HepG2 (cell line): ENCODE measurements around the gene NMT2. TPM values are rescaled to one million over a fixed set of nuclear protein-coding genes. Genes with fewer than 3 reads are reported as not detected.
A peak's percentile ranks its signal among the peaks of the same experiment; 100 is the strongest.

ENCODE experiments used
- ATAD3A ChIP-seq: sonication (generic); formaldehyde crosslinking; IDR thresholded peaks from 2 replicates; pipeline ENCODE4 v1.4.0; 2020; ENCODE audit warnings: missing genetic modification reagents
- HMG20B ChIP-seq: conservative IDR thresholded peaks from 2 replicates; pipeline ENCODE4 v1.6.1; 2016; ENCODE audit warnings: missing genetic modification reagents, missing compliant biosample characterization
- JDP2 ChIP-seq: sonication (generic); formaldehyde crosslinking; IDR thresholded peaks from 2 replicates; pipeline ENCODE4 v1.8.1; 2022; ENCODE audit warnings: missing genetic modification reagents, borderline replicate concordance
- KAT8 ChIP-seq: IDR thresholded peaks from 2 replicates; pipeline ENCODE4 v1.6.1; 2016; ENCODE audit warnings: missing genetic modification reagents, missing compliant biosample characterization
- KDM4B ChIP-seq: sonication (generic); formaldehyde crosslinking; IDR thresholded peaks from 2 replicates; pipeline ENCODE4 v1.4.0; 2020; ENCODE audit warnings: missing genetic modification reagents
- MAF1 ChIP-seq: sonication (generic); formaldehyde crosslinking; IDR thresholded peaks from 2 replicates; pipeline ENCODE4 v1.5.0; 2020; ENCODE audit warnings: missing genetic modification reagents, borderline replicate concordance
- MTF2 ChIP-seq: sonication (generic); formaldehyde crosslinking; IDR thresholded peaks from 2 replicates; pipeline ENCODE4 v1.5.0; 2020; ENCODE audit warnings: missing genetic modification reagents, borderline replicate concordance
- NFATC3 ChIP-seq: sonication (generic); formaldehyde crosslinking; IDR thresholded peaks from 2 replicates; pipeline ENCODE4 v1.5.1; 2020; ENCODE audit warnings: mild to moderate bottlenecking, missing genetic modification reagents
- RNF219 ChIP-seq: sonication (generic); formaldehyde crosslinking; IDR thresholded peaks from 2 replicates; pipeline ENCODE4 v1.5.0; 2020; ENCODE audit warnings: mild to moderate bottlenecking, missing genetic modification reagents
- TRIM22 ChIP-seq: fragments of 450-650 bp; IDR thresholded peaks from 2 replicates; pipeline ENCODE4 v1.6.1; 2017
- ZKSCAN1 ChIP-seq: fragments of 150-350 bp; IDR thresholded peaks from 2 replicates; pipeline ENCODE4 v1.6.1; 2014; ENCODE audit warnings: low read length
- ZNF225 ChIP-seq: sonication (generic); formaldehyde crosslinking; IDR thresholded peaks from 2 replicates; pipeline ENCODE4 v1.4.0; 2020; ENCODE audit warnings: mild to moderate bottlenecking, missing genetic modification reagents
- ZNF232 ChIP-seq: sonication (generic); formaldehyde crosslinking; IDR thresholded peaks from 2 replicates; pipeline ENCODE4 v1.4.0; 2020; ENCODE audit warnings: missing genetic modification reagents, borderline replicate concordance
- ZNF263 ChIP-seq: sonication (generic); formaldehyde crosslinking; IDR thresholded peaks from 2 replicates; pipeline ENCODE4 v1.4.0; 2020; ENCODE audit warnings: missing genetic modification reagents
- ZNF280B ChIP-seq: sonication (generic); formaldehyde crosslinking; IDR thresholded peaks from 2 replicates; pipeline ENCODE4 v1.5.0; 2020; ENCODE audit warnings: missing genetic modification reagents, mild to moderate bottlenecking, borderline replicate concordance
- ZNF446 ChIP-seq: sonication (generic); formaldehyde crosslinking; IDR thresholded peaks from 2 replicates; pipeline ENCODE4 v1.5.0; 2020; ENCODE audit warnings: mild to moderate bottlenecking, missing genetic modification reagents
- ZNF674 ChIP-seq: sonication (generic); formaldehyde crosslinking; IDR thresholded peaks from 2 replicates; pipeline ENCODE4 v1.5.0; 2020; ENCODE audit warnings: low read depth, mild to moderate bottlenecking, missing genetic modification reagents
- ZNF761 ChIP-seq: sonication (generic); formaldehyde crosslinking; conservative IDR thresholded peaks from 2 replicates; pipeline ENCODE4 v1.4.0; 2020; ENCODE audit warnings: mild to moderate bottlenecking, missing genetic modification reagents
- ZNF768 ChIP-seq: sonication (generic); formaldehyde crosslinking; IDR thresholded peaks from 2 replicates; pipeline ENCODE4 v1.4.0; 2020; ENCODE audit warnings: missing genetic modification reagents
- ZNF850 ChIP-seq: sonication (generic); formaldehyde crosslinking; conservative IDR thresholded peaks from 2 replicates; pipeline ENCODE4 v1.9.0; 2021; ENCODE audit warnings: mild to moderate bottlenecking, missing genetic modification reagents
- ZSCAN31 ChIP-seq: sonication (generic); formaldehyde crosslinking; IDR thresholded peaks from 2 replicates; pipeline ENCODE4 v1.5.0; 2020; ENCODE audit warnings: low read depth, mild to moderate bottlenecking, missing genetic modification reagents
- ZSCAN5A ChIP-seq: sonication (generic); formaldehyde crosslinking; IDR thresholded peaks from 2 replicates; pipeline ENCODE4 v1.8.0; 2022; ENCODE audit warnings: mild to moderate bottlenecking, missing genetic modification reagents, borderline replicate concordance
- polyA plus RNA-seq, 8 experiments: library from polyadenylated mRNA; depleted of rRNA in 3 of 8; stranded (reverse) in 7 of 8; unstranded in 1 of 8; fragments of >200 nt; fragmentation: Illumina TruSeq in 4 of 8; extraction: Trizol in 4 of 8; gene quantifications; 2 replicates each; pipeline versions ENCODE4 v1.2.1 to v1.2.3, GENCODE V29; 2011 to 2016; ENCODE audit warnings: low read depth in 4 of 8, missing spikeins in 1 of 8, mixed read lengths in 1 of 8; ENCODE audit not compliant: insufficient read depth in 1 of 8
- total RNA-seq, 5 experiments: library from RNA; depleted of rRNA; stranded (reverse); fragments of >200 nt; fragmentation: Illumina TruSeq; extraction: Trizol; gene quantifications; 2 replicates each; pipeline ENCODE4 v1.2.3, GENCODE V29; 2016; ENCODE audit warnings: low read depth in 1 of 5
- TF ChIP-seq, protein P1 (sequence below): sonication (generic); formaldehyde crosslinking; IDR thresholded peaks from 2 replicates; pipeline ENCODE4 v1.5.0; 2020; ENCODE audit warnings: missing genetic modification reagents

The NMT2 gene
- total and polyA plus RNA-seq, 2 of the 13 experiments (the other 11 are each of a cell fraction or from before 2014, with no cell fraction given), result 10.1 to 23.8 TPM

GRCh38 chr10:15084502-15084922, 84.0 kb downstream of the NMT2 start (continued):
- TF ChIP-seq TRIM22 (no peak), MTF2 (CRISPR knock-in tag) (no peak), ZSCAN5A (CRISPR knock-in tag) (no peak), ZNF446 (no peak), ZNF674 (CRISPR knock-in tag) (no peak), ATAD3A (no peak), ZNF263 (CRISPR knock-in tag) (no peak), NFATC3 (CRISPR knock-in tag) (no peak), ZNF850 (CRISPR knock-in tag) (no peak), ZNF761 (CRISPR knock-in tag) (no peak), ZNF225 (CRISPR knock-in tag) (no peak), ZNF280B (CRISPR knock-in tag) (no peak), JDP2 (CRISPR knock-in tag) (no peak), ZNF232 (CRISPR knock-in tag) (no peak), KDM4B (CRISPR knock-in tag) (no peak), RNF219 (CRISPR knock-in tag) (no peak), ZSCAN31 (no peak), KAT8 (CRISPR knock-in tag) (peak; percentile 45), ZNF768 (CRISPR knock-in tag) (no peak), HMG20B (CRISPR knock-in tag) (no peak), MAF1 (CRISPR knock-in tag) (no peak), ZKSCAN1 (no peak)
- TF ChIP-seq, protein P1, sequence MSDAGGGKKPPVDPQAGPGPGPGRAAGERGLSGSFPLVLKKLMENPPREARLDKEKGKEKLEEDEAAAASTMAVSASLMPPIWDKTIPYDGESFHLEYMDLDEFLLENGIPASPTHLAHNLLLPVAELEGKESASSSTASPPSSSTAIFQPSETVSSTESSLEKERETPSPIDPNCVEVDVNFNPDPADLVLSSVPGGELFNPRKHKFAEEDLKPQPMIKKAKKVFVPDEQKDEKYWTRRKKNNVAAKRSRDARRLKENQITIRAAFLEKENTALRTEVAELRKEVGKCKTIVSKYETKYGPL (CRISPR knock-in tag), result no peak
